ENCODE measurements around the gene DQX1.

DNA sequence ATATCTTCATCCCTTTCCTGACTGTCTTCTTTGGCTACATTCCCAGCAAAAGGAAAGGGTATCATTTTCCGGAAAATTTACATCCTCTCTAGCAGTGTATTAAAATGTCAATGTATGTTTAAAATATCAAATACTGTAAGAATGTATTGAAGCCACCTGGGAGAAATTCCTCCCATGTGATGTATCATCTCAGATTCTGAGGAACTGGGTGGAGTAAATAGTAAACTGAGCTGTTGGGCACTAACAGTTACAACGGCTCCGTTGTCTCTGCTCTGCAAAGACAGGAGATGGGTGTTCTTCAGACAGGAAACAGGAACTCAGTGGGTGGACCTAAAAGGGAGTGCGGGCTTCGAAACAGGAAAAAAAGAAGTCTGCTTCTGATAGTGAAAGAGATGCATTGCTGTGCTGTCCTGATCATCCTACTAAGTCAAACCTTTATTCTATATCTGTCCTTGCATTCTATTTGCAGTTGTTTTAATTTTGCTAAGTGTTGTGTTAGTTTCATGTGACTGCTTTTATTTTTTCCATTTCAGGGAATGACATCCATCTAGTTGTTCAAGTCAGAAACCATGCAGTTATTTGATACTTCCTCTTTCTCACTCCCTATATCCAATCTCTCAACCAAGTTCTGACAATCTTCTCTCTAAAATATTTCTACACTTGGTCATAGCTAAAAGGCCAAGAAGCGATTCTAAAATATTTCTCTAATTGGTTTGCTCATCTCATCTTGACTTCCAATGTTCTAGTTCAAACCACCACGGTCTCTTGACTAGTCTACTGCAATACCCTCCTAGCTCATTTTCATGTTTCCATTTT lies 47.9 kb upstream of the DQX1 start:
- TF ChIP-seq CTCF (conservative IDR thresholded peaks at IDR 0.05; ENCODE audit: low read depth, low read length) (no peak), POLR2A (IDR thresholded peaks at IDR 0.05; ENCODE audit: low read depth, low read length) (no peak), MAFK (IDR thresholded peaks at IDR 0.05; ENCODE audit: low read depth, low read length) (no peak), RAD21 (IDR thresholded peaks at IDR 0.05; ENCODE audit: low read length) (no peak), RCOR1 (IDR thresholded peaks at IDR 0.05; ENCODE audit: insufficient replicate concordance, low read length) (no peak), ELK1 (IDR thresholded peaks at IDR 0.05; ENCODE audit: borderline replicate concordance, low read depth, low read length) (no peak), SMC3 (IDR thresholded peaks at IDR 0.05; ENCODE audit: low read depth, low read length) (no peak), RFX5 (IDR thresholded peaks at IDR 0.05; ENCODE audit: low read depth, low read length) (no peak), MXI1 (IDR thresholded peaks at IDR 0.05; ENCODE audit: borderline replicate concordance, low read depth, low read length) (no peak), FOS (IDR thresholded peaks at IDR 0.05; ENCODE audit: low read depth, low read length) (no peak), USF2 (IDR thresholded peaks at IDR 0.05; ENCODE audit: low read depth, low read length) (no peak), CHD1 (IDR thresholded peaks at IDR 0.05; ENCODE audit: low read depth, low read length) (no peak), CEBPB (IDR thresholded peaks at IDR 0.05; ENCODE audit: low read depth, low read length) (no peak), BHLHE40 (IDR thresholded peaks at IDR 0.05; ENCODE audit: low read depth, low read length) (no peak)

Data from IMR-90 (cell line).